Stimulated activated CD8-positive, alpha-beta memory T cell treated with anti-CD3 and anti-CD28 coated beads, Interleukin-4, amount 100 ng/mL, for 4 hours (primary cell): ENCODE results near the gene HSDL2.
"Not testable (repeated sequence)": the region's sequence is repeated elsewhere in the genome, so short reads cannot be mapped to it uniquely, and the experiment has no call there.

Experiments used
- DNase-seq, 2 donors: peaks; one replicate each; pipeline ENCODE4 v3.0.0-alpha.2; 2020; ENCODE audit warnings: low read depth in 2 of 2, low spot score in 1 of 2

HSDL2 gene

GRCh38 chr9:112393146-112393545, 13.2 kb downstream of the HSDL2 start:
- DNase-seq = not testable (repeated sequence)

- DNase-seq = no peak
Observed at GRCh38 chr9:112396416-112396815, 16.5 kb downstream of the HSDL2 start.

- no peak for DNase-seq
Observed at GRCh38 chr9:112396872-112397271, 17.0 kb downstream of the HSDL2 start.

GRCh38 chr9:112401175-112401815, 21.4 kb downstream of the HSDL2 start:
- no peak for DNase-seq

GRCh38 chr9:112403614-112404201, 23.8 kb downstream of the HSDL2 start:
- DNase-seq = no peak

GRCh38 chr9:112404508-112404932, 24.6 kb downstream of the HSDL2 start:
- no peak for DNase-seq

GRCh38 chr9:112408275-112408674, 28.4 kb downstream of the HSDL2 start:
- no peak for DNase-seq

GRCh38 chr9:112408819-112409218, 28.9 kb downstream of the HSDL2 start:
- no peak for DNase-seq

GRCh38 chr9:112409758-112410157, 29.9 kb downstream of the HSDL2 start:
- DNase-seq = no peak

GRCh38 chr9:112411626-112412027, 31.7 kb downstream of the HSDL2 start:
- no peak for DNase-seq

- DNase-seq = not testable (repeated sequence)
Observed at GRCh38 chr9:112413728-112414127, 33.8 kb downstream of the HSDL2 start.

- no peak for DNase-seq
Observed at GRCh38 chr9:112420208-112420607, 40.3 kb downstream of the HSDL2 start.

GRCh38 chr9:112421771-112422222, 41.9 kb downstream of the HSDL2 start:
- no peak for DNase-seq

- DNase-seq = no peak
Observed at GRCh38 chr9:112422417-112423148, 42.7 kb downstream of the HSDL2 start.

GRCh38 chr9:112430006-112430522, 50.2 kb downstream of the HSDL2 start:
- DNase-seq = no peak

- DNase-seq = no peak
Observed at GRCh38 chr9:112433499-112434392, 53.8 kb downstream of the HSDL2 start.

- DNase-seq = no peak
Observed at GRCh38 chr9:112434487-112434886, 54.6 kb downstream of the HSDL2 start.

GRCh38 chr9:112437406-112437805, 57.5 kb downstream of the HSDL2 start:
- DNase-seq = no peak

GRCh38 chr9:112439171-112439570, 59.3 kb downstream of the HSDL2 start:
- DNase-seq = no peak

- DNase-seq = no peak
Observed at GRCh38 chr9:112439825-112440224, 59.9 kb downstream of the HSDL2 start.

- DNase-seq = no peak
Observed at GRCh38 chr9:112443200-112443599, 63.3 kb downstream of the HSDL2 start.
